Lung (tissue), 12 donors: ENCODE results near the gene IGSF21. TPM values are rescaled to one million over a fixed set of nuclear protein-coding genes. Genes with fewer than 3 reads are reported as not detected.

ENCODE experiments used
- ATAC-seq: fragments of 200-7000 bp; cut with Tn5 transposase; one replicate; pipeline ENCODE4 v1.9.1; 2020; ENCODE audit warnings: moderate number of reproducible peaks; ENCODE audit not compliant: insufficient read depth, low FRiP score
- DNase-seq, 3 donors: peaks; one replicate each; pipeline ENCODE4 v3.0.0-alpha.2; 2013 to 2017
- H3K27ac ChIP-seq, 2 donors: one replicate each; pipeline ENCODE4 v1.5.1; 2013; ENCODE audit warnings: mild to moderate bottlenecking in 2 of 2, moderate library complexity in 2 of 2, control low read depth in 1 of 2, inconsistent platforms in 1 of 2, low read depth in 1 of 2, low read length in 1 of 2
- H3K27me3 ChIP-seq, 3 donors: one replicate each; pipeline ENCODE4 v1.5.1; 2013; ENCODE audit warnings: low read length in 2 of 3; ENCODE audit not compliant: control insufficient read depth in 3 of 3, insufficient read depth in 3 of 3
- H3K36me3 ChIP-seq, 4 donors: one replicate each; pipeline ENCODE4 v1.5.1; 2013; ENCODE audit warnings: low read length in 4 of 4, mild to moderate bottlenecking in 1 of 4, moderate library complexity in 1 of 4; ENCODE audit not compliant: control insufficient read depth in 4 of 4, insufficient read depth in 4 of 4
- H3K4me1 ChIP-seq, 5 donors: one replicate each; pipeline ENCODE4 v1.5.1; 2013; ENCODE audit warnings: low read length in 5 of 5, mild to moderate bottlenecking in 2 of 5, moderate library complexity in 1 of 5; ENCODE audit not compliant: control insufficient read depth in 5 of 5, insufficient read depth in 5 of 5
- H3K4me3 ChIP-seq: one replicate; pipeline ENCODE4 v1.5.1; 2013; ENCODE audit warnings: mild to moderate bottlenecking, control low read depth, moderate library complexity
- H3K9ac ChIP-seq, 2 donors: one replicate each; pipeline ENCODE4 v1.5.1; 2013; ENCODE audit warnings: low read length in 2 of 2, control low read depth in 1 of 2; ENCODE audit not compliant: insufficient read depth in 1 of 2
- H3K9me3 ChIP-seq, 4 donors: one replicate each; pipeline ENCODE4 v1.5.1; 2013; ENCODE audit warnings: low read length in 3 of 4, mild to moderate bottlenecking in 1 of 4, moderate library complexity in 1 of 4; ENCODE audit not compliant: control insufficient read depth in 4 of 4, insufficient read depth in 3 of 4
- CTCF ChIP-seq: IDR thresholded peaks from 2 replicates; pipeline ENCODE4 v1.5.1; 2012; ENCODE audit warnings: mild to moderate bottlenecking; ENCODE audit errors: control extremely low read depth, extremely low read depth
- WGBS, 2 donors: extraction: QIAGEN DNeasy Blood & Tissue Kit; methylation state at CpG; one replicate each; pipeline ENCODE4 v1.1.7; 2013; 5-methylcytosine and 5-hydroxymethylcytosine counted together
- polyA plus RNA-seq, 2 donors: library from polyadenylated mRNA; stranded (reverse); fragments of 200-250 nt; gene quantifications; one replicate each; pipeline ENCODE4 v1.2.1, GENCODE V29; 2013
- total RNA-seq, 2 donors: library from RNA; depleted of rRNA in 1 of 2; stranded (reverse); fragments of >200 nt in 1 of 2; gene quantifications; one replicate each; pipeline ENCODE4 v1.2.1, GENCODE V29; 2014 to 2021
- donor health status: control.
- donor health status: control.
- donor health status: Bipolar disorder and iron deficiency.
- donor health status: healthy.
- donor health status: DM: yes; HTN: yes; CAD: no.

IGSF21 gene
- total and polyA plus RNA-seq, 4 donors, result 0.18 to 2.6 (median 0.62) TPM

DNA sequence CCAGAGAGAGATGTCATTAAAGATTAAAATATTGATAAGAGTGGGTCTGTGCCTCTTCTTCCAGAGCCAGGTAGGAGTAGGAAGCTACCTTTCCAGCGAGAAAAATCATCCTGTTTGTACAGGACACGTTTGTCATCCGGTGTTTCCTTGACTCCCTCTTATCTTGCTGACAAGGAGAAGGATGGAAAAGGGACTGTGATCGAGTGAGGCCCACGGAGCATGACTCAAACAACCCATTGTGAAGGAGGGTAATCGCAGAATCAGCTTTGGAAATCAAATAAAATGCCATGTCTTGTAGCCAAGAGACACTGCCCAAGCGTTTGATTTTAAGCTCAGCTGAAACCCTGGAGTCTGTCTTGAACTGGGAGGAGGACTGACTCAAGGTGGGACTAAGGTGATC is 97.7 kb downstream of the IGSF21 start:
- no peak for ATAC-seq
- H3K4me1 ChIP-seq, result no peaks in the 10 kb centered on the region
- no peak for TF ChIP-seq CTCF
- no peak overlapping the region for H3K9ac ChIP-seq
- no peak overlapping the region for H3K4me3 ChIP-seq
- H3K36me3 ChIP-seq, result no peaks in the 10 kb centered on the region
- H3K27ac ChIP-seq, result no peak overlapping the region
- WGBS, 2 donors, result 20 to 29% methylated on average over 7 of the region's 7 CpGs
- peaks cover 0 to 11% (median 3%) of the 10 kb centered on the region in 4 donors for H3K9me3 ChIP-seq
- DNase-seq, result no peak
- H3K27me3 ChIP-seq, result peaks cover 0 to 34% (median 3%) of the 10 kb centered on the region in 3 donors

GRCh38 chr1:18211764-18212163 is 104.2 kb downstream of the IGSF21 start:
- Histone ChIP-seq H3K36me3 (no peaks in the 10 kb centered on the region), H3K4me1 (no peaks in the 10 kb centered on the region), H3K9ac (no peak overlapping the region), H3K9me3 (peaks cover 0 to 7% (median under 1%) of the 10 kb centered on the region in 4 donors), H3K4me3 (no peak overlapping the region), H3K27ac (no peak overlapping the region), H3K27me3 (peaks cover 0 to 2% (median 0%) of the 10 kb centered on the region in 3 donors)
- WGBS, 2 donors, result 87% methylated on average over 8 of the region's 8 CpGs
- ATAC-seq (no peak), DNase-seq (no peak)
- TF ChIP-seq CTCF, result no peak

- H3K27me3 ChIP-seq, result peaks cover 0 to 2% (median 0%) of the 10 kb centered on the region in 3 donors
- DNase-seq (no peak), ATAC-seq (no peak)
- H3K36me3 ChIP-seq, result no peaks in the 10 kb centered on the region
- no peak overlapping the region for H3K4me3 ChIP-seq
- TF ChIP-seq CTCF, result no peak
- H3K9ac ChIP-seq, result no peak overlapping the region
- no peaks in the 10 kb centered on the region for H3K4me1 ChIP-seq
- H3K9me3 ChIP-seq, result peaks cover 0 to 11% (median 0%) of the 10 kb centered on the region in 4 donors
- no peak overlapping the region for H3K27ac ChIP-seq
- WGBS, 2 donors, result 64 to 71% methylated on average over 4 of the region's 4 CpGs
These were observed 109.9 kb downstream of the IGSF21 start for GRCh38 chr1:18217398-18218043.

- ATAC-seq, result no peak
- Histone ChIP-seq H3K4me3 (no peak overlapping the region), H3K9me3 (peaks cover 0 to 14% (median 3%) of the 10 kb centered on the region in 4 donors), H3K27ac (no peak overlapping the region), H3K27me3 (peaks cover 0 to 5% (median 0%) of the 10 kb centered on the region in 3 donors), H3K4me1 (no peaks in the 10 kb centered on the region), H3K36me3 (no peaks in the 10 kb centered on the region), H3K9ac (no peak overlapping the region)
- no peak for TF ChIP-seq CTCF
- DNase-seq, result no peak
- WGBS, 2 donors, result 95 to 100% methylated on average over 1 of the region's 1 CpG
These were observed 122.0 kb downstream of the IGSF21 start for GRCh38 chr1:18229625-18230024.
